ENCODE measurements around the gene PPIA.
"Not testable (repeated sequence)": the region's sequence is repeated elsewhere in the genome, so short reads cannot be mapped to it uniquely, and the experiment has no call there.

Gene PPIA

GRCh38 chr7:44787041-44787440 lies 9.4 kb upstream of the PPIA start:
- no peak for TF ChIP-seq POLR2A (IDR thresholded peaks at IDR 0.05; ENCODE audit: low read length)
- no peak for TF ChIP-seq GATA1 (IDR thresholded peaks at IDR 0.05; ENCODE audit: low read depth, low read length)
- no peak for DNase-seq

DNA sequence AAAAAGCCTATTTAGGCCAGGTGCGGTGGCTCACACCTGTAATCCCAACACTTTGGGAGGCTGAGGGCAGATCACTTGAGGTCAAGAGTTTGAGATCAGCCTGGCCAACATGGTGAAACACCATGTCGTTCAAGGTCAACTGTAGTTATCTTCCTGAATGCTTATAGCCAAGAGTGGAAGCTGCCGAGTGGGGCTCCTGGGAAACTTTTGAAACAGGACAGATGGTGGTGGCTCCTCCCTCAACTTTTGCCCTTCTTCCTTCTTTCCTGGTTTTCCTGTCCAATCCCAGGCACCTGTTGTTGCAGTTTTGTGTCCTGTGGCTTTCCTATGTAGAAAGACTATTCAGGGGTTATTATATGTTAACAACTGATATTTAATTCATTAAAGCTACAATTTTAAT lies 8.7 kb upstream of the PPIA start:
- TF ChIP-seq GATA1 (IDR thresholded peaks at IDR 0.05; ENCODE audit: low read depth, low read length) (no peak), POLR2A (IDR thresholded peaks at IDR 0.05; ENCODE audit: low read length) (no peak)

DNA sequence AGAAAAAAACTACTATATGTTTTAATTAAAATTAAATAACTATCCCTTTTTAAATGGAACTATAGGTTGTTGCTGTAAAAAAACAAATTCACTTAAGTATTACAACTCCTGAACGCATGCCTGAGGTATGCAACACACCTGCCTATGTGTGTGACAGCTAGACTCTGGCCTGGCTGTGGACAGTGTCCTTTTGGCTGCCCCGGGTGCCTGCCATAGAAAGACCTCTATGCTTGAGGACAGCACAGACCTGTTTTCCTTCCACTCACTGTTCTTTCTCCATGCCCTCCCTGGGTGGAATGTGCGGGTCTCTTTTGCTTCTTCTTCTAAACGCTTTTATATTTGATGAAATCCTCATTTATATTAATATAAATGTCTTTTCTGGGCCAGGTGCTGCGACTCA lies 6.5 kb upstream of the PPIA start:
- no peak for TF ChIP-seq GATA1 (IDR thresholded peaks at IDR 0.05; ENCODE audit: low read depth, low read length)
- TF ChIP-seq POLR2A (IDR thresholded peaks at IDR 0.05; ENCODE audit: low read length), result no peak
- no peak for DNase-seq

More for the DNA sequence above, 8.7 kb upstream of the PPIA start:
- DNase-seq, result no peak

DNA sequence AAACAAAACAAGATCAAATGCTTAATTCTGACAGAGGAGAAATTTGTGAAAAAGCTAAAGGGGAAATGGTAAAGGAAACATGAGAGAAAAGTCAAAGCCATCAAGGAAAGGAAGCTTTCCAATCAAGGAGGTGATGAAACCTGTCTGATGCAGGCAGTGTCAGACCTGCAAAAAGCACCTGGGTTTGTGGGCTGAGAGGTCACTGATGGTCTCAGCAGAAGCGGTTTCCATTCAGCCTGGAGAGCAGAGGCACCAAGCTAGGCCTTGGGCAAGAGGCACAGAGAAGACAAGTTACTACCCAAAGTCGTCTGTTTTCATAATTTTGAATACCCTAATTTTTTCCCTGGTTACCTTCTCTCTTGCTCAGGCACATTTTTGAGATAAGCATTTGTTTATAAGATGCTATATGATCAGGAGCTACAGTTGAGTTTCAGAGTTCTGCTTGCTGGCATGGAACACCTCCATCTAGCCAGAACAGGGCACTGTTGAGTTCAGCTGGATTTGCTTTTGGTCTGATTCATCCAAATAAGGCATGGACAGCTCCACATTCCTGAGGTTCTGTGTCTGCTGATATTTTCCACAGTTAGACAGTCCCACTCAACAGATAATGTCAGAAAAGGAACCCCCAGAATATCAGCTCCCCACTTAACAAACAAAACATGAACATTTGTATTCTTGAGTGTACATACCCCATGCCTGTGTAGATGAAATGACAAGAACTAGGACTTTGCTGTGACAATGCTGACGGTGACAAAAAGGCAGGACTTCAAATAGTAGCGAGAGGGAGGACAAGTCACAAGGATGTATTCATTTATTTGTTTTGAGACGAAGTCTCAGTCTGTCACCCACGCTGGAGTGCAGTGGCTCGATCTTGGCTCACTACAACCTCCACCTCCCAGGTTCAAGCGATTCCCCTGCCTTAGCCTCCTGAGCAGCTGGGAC lies 4.9 kb upstream of the PPIA start:
- no peak for DNase-seq
- no peak for TF ChIP-seq GATA1 (IDR thresholded peaks at IDR 0.05; ENCODE audit: low read depth, low read length)
- TF ChIP-seq POLR2A (IDR thresholded peaks at IDR 0.05; ENCODE audit: low read length), result no peak

DNA sequence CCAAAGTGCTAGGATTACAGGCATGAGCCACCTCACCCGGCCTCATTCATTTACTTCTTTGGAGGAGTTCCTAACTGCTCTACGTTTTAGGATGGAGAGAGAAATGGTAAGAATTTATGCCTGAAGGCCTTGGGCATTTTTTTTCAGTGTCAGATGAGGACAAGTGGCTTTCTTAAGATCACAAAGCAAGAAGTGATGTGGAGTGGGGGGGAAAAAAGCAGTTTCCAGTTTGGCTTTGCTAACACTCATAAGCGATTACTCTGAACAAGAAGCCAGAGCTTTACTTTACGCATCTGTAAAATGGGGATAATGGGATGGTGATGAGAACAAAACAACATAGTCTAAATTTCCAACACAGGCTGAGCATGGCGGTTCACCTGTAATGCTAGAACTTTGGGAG lies 2.6 kb upstream of the PPIA start:
- DNase-seq, result no peak
- TF ChIP-seq POLR2A (IDR thresholded peaks at IDR 0.05; ENCODE audit: low read length), result no peak
- no peak for TF ChIP-seq GATA1 (IDR thresholded peaks at IDR 0.05; ENCODE audit: low read depth, low read length)

DNA sequence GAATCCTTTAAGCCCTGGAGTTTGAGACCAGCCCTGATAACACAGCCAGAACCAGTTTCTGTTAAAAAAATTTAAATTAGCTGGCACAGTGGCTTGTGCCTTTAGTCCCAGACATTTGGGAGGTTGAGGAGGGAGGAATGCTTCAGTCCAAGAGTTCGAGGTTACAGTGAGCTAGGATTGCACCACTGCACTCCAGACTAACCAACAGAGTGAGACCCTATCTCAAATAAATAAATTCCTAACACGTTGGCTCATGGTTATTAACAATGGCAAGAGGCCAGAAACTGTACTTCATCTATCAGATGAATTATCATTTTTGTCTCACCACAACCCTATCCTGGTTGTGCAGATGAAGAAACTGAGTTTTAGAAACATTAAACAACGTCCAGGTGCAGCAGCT lies 2.1 kb upstream of the PPIA start:
- no peak for DNase-seq
- no peak for TF ChIP-seq POLR2A (IDR thresholded peaks at IDR 0.05; ENCODE audit: low read length)
- no peak for TF ChIP-seq GATA1 (IDR thresholded peaks at IDR 0.05; ENCODE audit: low read depth, low read length)

GRCh38 chr7:44796034-44796503 lies 412 bp upstream of the PPIA start:
- no peak for DNase-seq
- no peak for TF ChIP-seq GATA1 (IDR thresholded peaks at IDR 0.05; ENCODE audit: low read depth, low read length)
- TF ChIP-seq POLR2A (IDR thresholded peaks at IDR 0.05; ENCODE audit: low read length), result no peak

- DNase-seq, result peak; percentile 93 to 94
- no peak for TF ChIP-seq GATA1 (IDR thresholded peaks at IDR 0.05; ENCODE audit: low read depth, low read length)
- peak; percentile 51 for TF ChIP-seq POLR2A (IDR thresholded peaks at IDR 0.05; ENCODE audit: low read length)
These were observed 1.1 kb downstream of the PPIA start for GRCh38 chr7:44797329-44798258.

DNA sequence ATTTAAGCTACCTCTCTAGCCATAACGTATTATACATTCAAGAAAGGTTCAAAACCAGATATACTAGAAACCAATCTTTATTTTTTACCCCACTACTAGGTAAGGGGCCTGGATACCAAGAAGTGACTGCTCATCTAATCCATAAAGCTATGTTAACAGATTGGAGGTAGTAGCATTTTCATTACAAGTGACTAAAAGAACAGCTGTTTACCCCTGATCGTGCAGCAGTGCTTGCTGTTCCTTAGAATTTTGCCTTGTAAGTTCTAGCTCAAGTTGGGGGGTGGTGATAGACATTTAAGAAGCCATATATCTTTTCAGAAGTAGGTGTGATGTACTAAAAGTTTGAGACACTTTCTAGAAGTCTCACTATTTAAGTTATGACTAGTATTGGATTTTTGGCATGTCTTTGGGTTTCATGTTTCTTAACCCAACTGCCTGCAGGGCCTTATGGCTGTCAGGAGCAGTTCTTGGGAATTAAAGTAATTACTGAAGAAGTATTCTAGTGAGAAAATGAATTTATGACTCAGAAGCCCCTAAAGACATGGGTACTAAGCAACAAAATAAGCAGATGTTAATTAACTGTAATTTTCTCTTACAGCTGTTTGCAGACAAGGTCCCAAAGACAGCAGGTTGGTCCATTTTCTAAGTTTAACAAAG lies 2.3 kb downstream of the PPIA start:
- TF ChIP-seq GATA1 (IDR thresholded peaks at IDR 0.05; ENCODE audit: low read depth, low read length) (no peak), POLR2A (IDR thresholded peaks at IDR 0.05; ENCODE audit: low read length) (no peak)
- DNase-seq, result peak in 1 of 2 experiments; percentile 14

DNA sequence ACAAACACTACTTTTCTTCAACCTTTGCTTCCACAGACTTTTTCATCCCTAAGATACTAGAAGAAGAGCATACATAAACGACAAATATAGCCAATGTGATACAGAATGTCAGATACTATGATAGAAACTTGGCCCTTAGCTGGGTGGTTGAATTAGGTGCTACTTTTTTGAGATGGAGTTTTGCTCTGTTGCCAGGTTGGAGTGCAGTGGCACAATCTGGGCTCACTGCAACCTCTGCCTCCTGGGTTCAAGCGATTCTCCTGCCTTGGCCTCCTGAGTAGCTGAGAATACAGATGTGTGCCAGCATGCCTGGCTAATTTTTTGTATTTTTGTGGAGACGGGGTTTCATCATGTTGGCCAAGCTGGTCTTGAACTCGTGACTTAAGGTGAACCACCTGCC lies 3.5 kb downstream of the PPIA start:
- no peak for DNase-seq
- TF ChIP-seq GATA1 (IDR thresholded peaks at IDR 0.05; ENCODE audit: low read depth, low read length), result no peak
- no peak for TF ChIP-seq POLR2A (IDR thresholded peaks at IDR 0.05; ENCODE audit: low read length)

DNA sequence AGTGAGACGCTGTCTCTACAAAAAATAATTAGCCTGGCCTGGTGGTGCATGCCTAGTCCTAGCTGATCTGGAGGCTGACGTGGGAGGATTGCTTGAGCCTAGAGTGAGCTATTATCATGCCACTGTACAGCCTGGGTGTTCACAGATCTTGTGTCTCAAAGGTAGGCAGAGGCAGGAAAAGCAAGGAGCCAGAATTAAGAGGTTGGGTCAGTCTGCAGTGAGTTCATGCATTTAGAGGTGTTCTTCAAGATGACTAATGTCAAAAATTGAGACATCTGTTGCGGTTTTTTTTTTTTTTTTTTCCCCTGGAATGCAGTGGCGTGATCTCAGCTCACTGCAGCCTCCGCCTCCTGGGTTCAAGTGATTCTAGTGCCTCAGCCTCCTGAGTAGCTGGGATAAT lies 5.4 kb downstream of the PPIA start:
- no peak for DNase-seq
- TF ChIP-seq GATA1 (IDR thresholded peaks at IDR 0.05; ENCODE audit: low read depth, low read length), result no peak
- TF ChIP-seq POLR2A (IDR thresholded peaks at IDR 0.05; ENCODE audit: low read length), result peak; percentile 15

DNA sequence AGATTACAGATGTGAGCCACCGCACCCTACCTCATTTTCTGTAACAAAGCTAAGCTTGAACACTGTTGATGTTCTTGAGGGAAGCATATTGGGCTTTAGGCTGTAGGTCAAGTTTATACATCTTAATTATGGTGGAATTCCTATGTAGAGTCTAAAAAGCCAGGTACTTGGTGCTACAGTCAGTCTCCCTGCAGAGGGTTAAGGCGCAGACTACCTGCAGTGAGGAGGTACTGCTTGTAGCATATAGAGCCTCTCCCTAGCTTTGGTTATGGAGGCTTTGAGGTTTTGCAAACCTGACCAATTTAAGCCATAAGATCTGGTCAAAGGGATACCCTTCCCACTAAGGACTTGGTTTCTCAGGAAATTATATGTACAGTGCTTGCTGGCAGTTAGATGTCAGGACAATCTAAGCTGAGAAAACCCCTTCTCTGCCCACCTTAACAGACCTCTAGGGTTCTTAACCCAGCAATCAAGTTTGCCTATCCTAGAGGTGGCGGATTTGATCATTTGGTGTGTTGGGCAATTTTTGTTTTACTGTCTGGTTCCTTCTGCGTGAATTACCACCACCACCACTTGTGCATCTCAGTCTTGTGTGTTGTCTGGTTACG lies 6.0 kb downstream of the PPIA start:
- DNase-seq, result no peak

DNA sequence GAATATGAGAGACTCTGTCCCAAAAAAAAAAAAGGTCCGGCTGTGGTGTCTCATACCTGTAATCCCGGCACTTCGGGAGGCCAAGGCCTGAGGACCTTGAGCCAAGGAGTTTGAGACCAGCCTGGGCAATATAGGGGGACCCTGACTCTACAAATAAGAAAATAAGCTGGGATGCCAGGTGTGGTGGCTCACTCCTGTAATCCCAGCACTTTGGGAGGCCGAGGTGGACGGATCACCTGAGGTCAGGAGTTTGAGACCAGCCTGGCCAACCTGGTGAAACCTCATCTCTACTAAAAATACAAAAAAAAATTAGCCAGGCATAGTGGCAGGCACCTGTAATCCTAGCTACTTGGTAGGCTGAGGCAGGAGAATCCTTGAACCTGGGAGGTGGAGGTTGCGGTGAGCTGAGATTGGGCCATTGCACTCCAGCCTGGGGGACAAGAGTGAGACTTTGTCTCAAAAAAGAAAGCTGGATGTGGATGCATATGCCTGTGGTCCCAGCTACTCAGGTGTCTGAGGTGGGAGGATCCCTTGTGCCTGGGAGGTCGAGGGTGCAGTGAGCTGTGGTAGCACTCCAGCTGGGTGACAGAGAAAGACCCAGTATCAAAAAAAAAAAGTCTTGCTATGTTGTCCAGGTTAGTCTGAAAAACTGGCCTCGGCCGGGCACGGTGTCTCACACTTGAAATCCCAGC lies 7.5 kb downstream of the PPIA start:
- not testable (repeated sequence) for DNase-seq

More for the DNA sequence above, 6.0 kb downstream of the PPIA start:
- no peak for TF ChIP-seq GATA1 (IDR thresholded peaks at IDR 0.05; ENCODE audit: low read depth, low read length)
- TF ChIP-seq POLR2A (IDR thresholded peaks at IDR 0.05; ENCODE audit: low read length), result peak; percentile 31

Data from erythroblast (primary cell).